ENCODE data around the gene UFSP1. TPM values are rescaled to one million over a fixed set of nuclear protein-coding genes. Genes with fewer than 3 reads are reported as not detected.

UFSP1 gene
- total and polyA plus RNA-seq, 2 of the 13 experiments (the other 11 are each of a cell fraction or from before 2014, with no cell fraction given) = 0.65 to 3.3 TPM

GRCh38 chr7:100888988-100889750 lies at the start of gene UFSP1 (continued):
- TF ChIP-seq ZNF576 (CRISPR knock-in tag; IDR thresholded peaks at IDR 0.05) = peak; percentile 92
- TF ChIP-seq SIX4 (CRISPR knock-in tag; IDR thresholded peaks at IDR 0.05) = no peak
- no peak for TF ChIP-seq RCOR2 (CRISPR knock-in tag; IDR thresholded peaks at IDR 0.05)
- 0 out of 2 replicates have a peak, but pooled peaks have one; percentile 49 for TF ChIP-seq ZBTB1 (CRISPR knock-in tag; IDR thresholded peaks at IDR 0.05; ENCODE audit: borderline replicate concordance)
- TF ChIP-seq KDM2A (CRISPR knock-in tag; IDR thresholded peaks at IDR 0.05; ENCODE audit: borderline replicate concordance, low read depth) = peak; percentile 82
- TF ChIP-seq HOXA7 (CRISPR knock-in tag; IDR thresholded peaks at IDR 0.05) = no peak
- TF ChIP-seq ARNT2 (CRISPR knock-in tag; IDR thresholded peaks at IDR 0.05; ENCODE audit: low read depth) = peak; percentile 88
- TF ChIP-seq JUN (CRISPR knock-in tag; IDR thresholded peaks at IDR 0.05) = no peak; the same call in 1 of the 2 replicates
- no peak for TF ChIP-seq ZNF7 (CRISPR knock-in tag; IDR thresholded peaks at IDR 0.05)
- TF ChIP-seq CBFB (CRISPR knock-in tag; IDR thresholded peaks at IDR 0.05) = peak; percentile 63
- no peak for TF ChIP-seq KAT2B (IDR thresholded peaks at IDR 0.05; ENCODE audit: borderline replicate concordance, low read depth, low read length)
- no peak for TF ChIP-seq NAIF1 (CRISPR knock-in tag; IDR thresholded peaks at IDR 0.05; ENCODE audit: borderline replicate concordance)
- TF ChIP-seq ZNF850 (CRISPR knock-in tag; conservative IDR thresholded peaks at IDR 0.05) = peak; percentile 93
- TF ChIP-seq KAT8 (CRISPR knock-in tag; IDR thresholded peaks at IDR 0.05) = peak; percentile 52; the same call in 1 of the 2 replicates
- TF ChIP-seq ZNF691 (CRISPR knock-in tag; IDR thresholded peaks at IDR 0.05; ENCODE audit: borderline replicate concordance, low read depth) = 0 out of 2 replicates have a peak, but pooled peaks have one; percentile 24
- TF ChIP-seq ZNF230 (CRISPR knock-in tag; IDR thresholded peaks at IDR 0.05) = peak; percentile 77; the same call in 1 of the 2 replicates
- peak; percentile 52; the same call in 1 of the 2 replicates for TF ChIP-seq ELK4 (CRISPR knock-in tag; IDR thresholded peaks at IDR 0.05; ENCODE audit: borderline replicate concordance)
- no peak for TF ChIP-seq ZBTB42 (CRISPR knock-in tag; IDR thresholded peaks at IDR 0.05)
- no peak for TF ChIP-seq ELF1 (CRISPR knock-in tag; IDR thresholded peaks at IDR 0.05)
- TF ChIP-seq NBN (conservative IDR thresholded peaks at IDR 0.05) = no peak
- TF ChIP-seq ZFP41 (CRISPR knock-in tag; IDR thresholded peaks at IDR 0.05; ENCODE audit: borderline replicate concordance) = peak; percentile 84; the same call in 1 of the 2 replicates
- TF ChIP-seq ZNF260 (CRISPR knock-in tag; IDR thresholded peaks at IDR 0.05; ENCODE audit: borderline replicate concordance, low read depth) = 0 out of 2 replicates have a peak, but pooled peaks have one; percentile 80
- TF ChIP-seq SNAPC4 (CRISPR knock-in tag; IDR thresholded peaks at IDR 0.05) = peak; percentile 86; the same call in 1 of the 2 replicates

Data from HepG2 (cell line).